GM18858 (cell line): ENCODE measurements around the gene VANGL1.
A peak's percentile ranks its signal among the peaks of the same experiment; 100 is the strongest.

Experiments
- ATAC-seq: cut with Tn5 transposase; IDR thresholded peaks from one replicate; pipeline ENCODE4 v1.9.1; 2021; ENCODE audit not compliant: unreplicated experiment

The VANGL1 gene

GRCh38 chr1:115666702-115667101, 24.9 kb downstream of the VANGL1 start:
- ATAC-seq, result no peak

GRCh38 chr1:115668579-115668978, 26.8 kb downstream of the VANGL1 start:
- no peak for ATAC-seq

GRCh38 chr1:115669002-115669673, 27.4 kb downstream of the VANGL1 start:
- ATAC-seq, result no peak

GRCh38 chr1:115669886-115670285, 28.1 kb downstream of the VANGL1 start:
- ATAC-seq, result no peak

GRCh38 chr1:115670476-115671175, 28.9 kb downstream of the VANGL1 start:
- ATAC-seq, result no peak

GRCh38 chr1:115671176-115671934, 29.6 kb downstream of the VANGL1 start:
- ATAC-seq, result no peak

- ATAC-seq, result no peak
Measured at GRCh38 chr1:115672224-115673009, 30.6 kb downstream of the VANGL1 start.

GRCh38 chr1:115676498-115677181, 34.9 kb downstream of the VANGL1 start:
- peak; percentile 31 for ATAC-seq

GRCh38 chr1:115677182-115677555, 35.4 kb downstream of the VANGL1 start:
- ATAC-seq, result peak; percentile 65

- ATAC-seq, result no peak
Measured at GRCh38 chr1:115677565-115677964, 35.8 kb downstream of the VANGL1 start.

GRCh38 chr1:115678141-115678540, 36.4 kb downstream of the VANGL1 start:
- no peak for ATAC-seq

GRCh38 chr1:115679141-115679611, 37.4 kb downstream of the VANGL1 start:
- no peak for ATAC-seq

- no peak for ATAC-seq
Measured at GRCh38 chr1:115680730-115681111, 39.0 kb downstream of the VANGL1 start.

GRCh38 chr1:115682792-115683191, 41.0 kb downstream of the VANGL1 start:
- no peak for ATAC-seq

- ATAC-seq, result no peak
Measured at GRCh38 chr1:115685029-115685705, 43.4 kb downstream of the VANGL1 start.

- no peak for ATAC-seq
Measured at GRCh38 chr1:115687744-115688143, 46.0 kb downstream of the VANGL1 start.

GRCh38 chr1:115690972-115691371, 49.2 kb downstream of the VANGL1 start:
- ATAC-seq, result no peak

- ATAC-seq, result no peak
Measured at GRCh38 chr1:115692224-115692623, 50.5 kb downstream of the VANGL1 start.

GRCh38 chr1:115694805-115695204, 53.0 kb downstream of the VANGL1 start:
- no peak for ATAC-seq

GRCh38 chr1:115697619-115698018, 55.8 kb downstream of the VANGL1 start:
- no peak for ATAC-seq
